SJSA1 (cell line): ENCODE measurements around the gene XYLB. TPM values are rescaled to one million over a fixed set of nuclear protein-coding genes. Genes with fewer than 3 reads are reported as not detected.
A peak's percentile ranks its signal among the peaks of the same experiment; 100 is the strongest.
"Not testable (repeated sequence)": the region's sequence is repeated elsewhere in the genome, so short reads cannot be mapped to it uniquely, and the experiment has no call there.

ENCODE experiments used
- DNase-seq, 2 experiments: peaks; one replicate each; pipeline ENCODE4 v3.0.0-alpha.2; 2015 to 2020; ENCODE audit warnings: low spot score in 2 of 2, low read depth in 1 of 2
- H3K27ac ChIP-seq: fragments of 250-450 bp; sonication (Bioruptor Pico); 2 replicates; pipeline ENCODE4 v1.5.1; 2020; ENCODE audit warnings: mild to moderate bottlenecking, moderate library complexity
- H3K27me3 ChIP-seq: fragments of 250-450 bp; sonication (Bioruptor Pico); replicated peaks from 2 replicates; pipeline ENCODE4 v1.5.1; 2020; ENCODE audit warnings: mild to moderate bottlenecking, moderate library complexity
- H3K36me3 ChIP-seq: fragments of 250-450 bp; sonication (Bioruptor Pico); 2 replicates; pipeline ENCODE4 v1.5.1; 2020; ENCODE audit warnings: mild to moderate bottlenecking
- H3K4me1 ChIP-seq: fragments of 250-450 bp; sonication (Bioruptor Pico); replicated peaks from 2 replicates; pipeline ENCODE4 v1.6.1; 2021; ENCODE audit warnings: mild to moderate bottlenecking
- H3K4me3 ChIP-seq: fragments of 250-450 bp; sonication (Bioruptor Pico); 2 replicates; pipeline ENCODE4 v1.5.1; 2020; ENCODE audit warnings: mild to moderate bottlenecking
- H3K9me3 ChIP-seq: fragments of 250-450 bp; sonication (Bioruptor Pico); replicated peaks from 2 replicates; pipeline ENCODE4 v1.5.1; 2020; ENCODE audit warnings: mild to moderate bottlenecking
- total RNA-seq: library from RNA; depleted of rRNA; stranded (reverse); fragments of >200 nt; shearing (Covaris generic); gene quantifications from 2 replicates; pipeline ENCODE4 v1.2.3, GENCODE V29; 2014; rRNA removed

Gene XYLB
- 0.66 and 3.0 TPM in 2 replicates for total RNA-seq

DNA sequence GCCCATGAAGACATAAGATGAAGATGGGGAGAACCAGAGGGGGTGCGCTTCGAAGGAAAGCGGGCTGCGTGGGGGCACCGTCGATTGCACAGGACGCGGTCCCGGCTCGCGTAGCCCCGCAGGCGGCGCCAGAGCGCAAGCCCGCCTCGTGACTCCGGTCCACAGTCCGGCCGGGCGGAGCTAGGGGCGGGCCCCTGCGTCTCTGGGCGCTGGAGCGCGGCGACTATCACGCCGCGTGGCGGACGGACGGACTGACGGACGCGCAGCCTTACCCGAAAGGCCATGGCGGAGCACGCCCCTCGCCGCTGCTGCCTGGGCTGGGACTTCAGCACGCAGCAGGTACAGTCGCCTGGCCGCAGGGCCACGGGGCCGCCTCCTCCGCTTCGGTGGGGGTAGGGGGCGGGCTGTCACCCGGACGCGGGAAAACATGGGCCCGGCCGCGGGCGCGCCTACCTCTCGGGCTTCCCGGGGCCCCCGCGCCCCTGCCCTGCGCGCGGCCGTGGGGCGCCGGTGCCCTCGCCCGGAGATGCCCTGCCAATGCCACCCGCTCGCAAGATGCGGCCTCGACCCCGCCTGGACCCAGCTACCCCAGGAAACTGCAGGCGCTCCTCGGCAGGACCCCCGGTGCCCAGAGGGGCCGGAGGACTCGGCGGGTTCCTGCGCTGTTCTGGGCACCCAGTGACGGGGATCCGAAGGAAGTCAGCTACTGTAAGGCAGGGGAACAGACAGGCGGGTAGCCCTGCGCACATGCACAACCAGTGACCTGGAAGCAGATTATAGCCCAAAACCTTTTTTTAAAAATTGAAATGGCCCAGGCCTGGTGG, at the start of gene XYLB:
Gene XYLB (plus strand): TSS at position 199 of the 824 bp plus-strand sequence. CDS start 84 bp downstream, at position 283.
- H3K4me1 ChIP-seq = peaks cover 11% of the 10 kb centered on the region
- no peaks in the 10 kb centered on the region for H3K27me3 ChIP-seq
- H3K27ac ChIP-seq = 0 out of 2 replicates have a peak within 1 kb of the TSS, but pooled peaks have one; percentile 3
- H3K4me3 ChIP-seq = peak within 1 kb of the TSS; percentile 77
- no peaks in the 10 kb centered on the region; the same call in 1 of the 2 replicates for H3K9me3 ChIP-seq
- DNase-seq = peak; percentile 74 to 77
- peaks cover 6% of the 10 kb centered on the region; the same call in 1 of the 2 replicates for H3K36me3 ChIP-seq

- H3K27me3 ChIP-seq, H3K36me3 ChIP-seq, H3K9me3 ChIP-seq, H3K27ac ChIP-seq, DNase-seq, H3K4me1 ChIP-seq, H3K4me3 ChIP-seq: not testable (repeated sequence)
These were observed 49.5 kb upstream of the XYLB start for GRCh38 chr3:38297053-38297452.

GRCh38 chr3:38297537-38297936, 49.0 kb upstream of the XYLB start:
- no peaks in the 10 kb centered on the region for H3K27me3 ChIP-seq
- H3K4me1 ChIP-seq = no peaks in the 10 kb centered on the region
- no peaks in the 10 kb centered on the region for H3K9me3 ChIP-seq
- no peak overlapping the region for H3K27ac ChIP-seq
- no peaks in the 10 kb centered on the region for H3K36me3 ChIP-seq
- no peak for DNase-seq
- no peak overlapping the region for H3K4me3 ChIP-seq

DNA sequence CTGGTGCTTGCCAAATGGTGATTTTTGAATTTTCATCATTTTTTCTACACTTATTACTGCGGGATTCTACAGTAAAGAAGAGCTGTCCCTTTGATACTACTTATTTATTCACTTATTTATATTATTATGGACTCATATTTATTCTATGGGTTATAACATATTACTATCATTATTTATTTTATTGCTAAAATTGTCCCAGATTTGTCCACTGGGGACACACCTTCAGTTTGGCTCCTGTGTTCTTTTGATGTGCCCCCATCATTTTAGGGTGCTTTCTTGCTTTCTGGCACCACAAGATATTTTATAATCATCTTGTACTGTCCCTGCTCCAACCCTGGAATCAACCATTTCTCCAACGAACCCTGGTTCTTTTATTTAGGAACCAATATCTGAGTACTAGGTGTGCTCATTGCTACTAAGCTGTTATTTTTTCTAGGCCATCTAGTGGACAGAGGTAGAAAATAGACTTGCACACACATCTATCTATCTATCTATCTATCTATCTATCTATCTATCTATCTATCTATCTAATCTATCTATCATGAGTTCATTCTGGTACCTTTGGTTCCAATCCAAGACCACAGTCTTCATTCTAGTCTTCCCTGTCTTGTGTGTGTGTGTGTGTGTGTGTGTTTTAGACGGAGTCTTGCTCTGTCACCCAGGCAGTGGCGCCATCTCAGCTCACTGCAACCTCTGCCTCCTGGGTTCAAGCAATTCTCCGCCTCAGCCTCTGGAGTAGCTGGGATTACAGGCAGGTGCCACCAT, 48.5 kb upstream of the XYLB start:
- no peak overlapping the region for H3K4me3 ChIP-seq
- no peak for DNase-seq

DNA sequence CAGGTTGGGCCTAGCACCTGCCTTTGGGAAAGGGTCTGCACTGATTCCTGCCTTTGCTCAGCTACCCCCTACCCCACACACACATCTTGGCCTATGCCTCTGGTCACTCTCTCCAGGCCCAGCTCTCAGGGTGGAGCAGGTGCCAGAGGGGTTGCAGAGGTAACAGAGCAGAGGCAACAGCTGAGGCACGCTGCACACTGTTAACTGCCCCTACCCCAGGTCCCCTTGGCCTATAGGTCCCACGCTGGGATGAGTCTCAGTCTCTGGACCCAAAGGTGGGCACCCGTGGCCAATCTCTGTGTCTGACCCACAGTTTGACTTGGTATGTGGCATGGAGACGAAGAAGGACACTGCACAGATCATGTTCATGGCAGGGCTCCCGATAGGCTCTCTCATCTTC, 39.6 kb upstream of the XYLB start:
- no peaks in the 10 kb centered on the region for H3K36me3 ChIP-seq
- H3K27ac ChIP-seq = no peak overlapping the region
- DNase-seq = no peak
- H3K9me3 ChIP-seq = no peaks in the 10 kb centered on the region
- H3K4me3 ChIP-seq = no peak overlapping the region
- H3K27me3 ChIP-seq = peaks cover 9% of the 10 kb centered on the region; the same call in 1 of the 2 replicates
- no peaks in the 10 kb centered on the region for H3K4me1 ChIP-seq

More for the DNA sequence above, 48.5 kb upstream of the XYLB start:
- Histone ChIP-seq H3K9me3 (no peaks in the 10 kb centered on the region), H3K36me3 (no peaks in the 10 kb centered on the region), H3K4me1 (no peaks in the 10 kb centered on the region), H3K27me3 (no peaks in the 10 kb centered on the region), H3K27ac (no peak overlapping the region)

GRCh38 chr3:38307599-38307998, 39.0 kb upstream of the XYLB start:
- H3K27me3 ChIP-seq = peaks cover 9% of the 10 kb centered on the region; the same call in 1 of the 2 replicates
- no peak overlapping the region for H3K27ac ChIP-seq
- peak in 1 of 2 experiments; percentile 27 for DNase-seq
- H3K9me3 ChIP-seq = no peaks in the 10 kb centered on the region
- H3K4me1 ChIP-seq = no peaks in the 10 kb centered on the region
- H3K4me3 ChIP-seq = no peak overlapping the region
- H3K36me3 ChIP-seq = no peaks in the 10 kb centered on the region

DNA sequence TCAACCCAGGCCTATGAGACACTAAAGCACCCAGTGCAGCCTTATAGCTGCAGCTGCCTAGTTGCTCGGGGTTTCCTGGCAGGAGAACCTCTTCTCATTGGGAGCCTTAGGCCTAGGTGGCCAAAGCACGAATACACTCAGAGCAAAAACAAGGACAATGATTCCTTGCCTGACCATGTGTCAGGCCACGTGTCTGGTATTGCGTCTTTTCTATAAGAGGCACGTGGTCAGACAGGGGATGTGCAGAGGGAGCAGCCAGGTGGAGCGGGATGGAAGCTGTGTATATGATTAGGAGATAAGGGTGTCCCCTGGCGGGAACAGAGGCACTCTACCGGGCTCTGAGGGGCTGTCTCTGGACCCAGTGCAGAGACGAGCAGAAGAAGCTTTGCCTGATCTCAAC, 38.1 kb upstream of the XYLB start:
- H3K4me3 ChIP-seq = no peak overlapping the region
- no peaks in the 10 kb centered on the region for H3K4me1 ChIP-seq
- H3K36me3 ChIP-seq = no peaks in the 10 kb centered on the region
- peaks cover 9% of the 10 kb centered on the region; the same call in 1 of the 2 replicates for H3K27me3 ChIP-seq
- no peak overlapping the region for H3K27ac ChIP-seq
- DNase-seq = no peak
- H3K9me3 ChIP-seq = no peaks in the 10 kb centered on the region

DNA sequence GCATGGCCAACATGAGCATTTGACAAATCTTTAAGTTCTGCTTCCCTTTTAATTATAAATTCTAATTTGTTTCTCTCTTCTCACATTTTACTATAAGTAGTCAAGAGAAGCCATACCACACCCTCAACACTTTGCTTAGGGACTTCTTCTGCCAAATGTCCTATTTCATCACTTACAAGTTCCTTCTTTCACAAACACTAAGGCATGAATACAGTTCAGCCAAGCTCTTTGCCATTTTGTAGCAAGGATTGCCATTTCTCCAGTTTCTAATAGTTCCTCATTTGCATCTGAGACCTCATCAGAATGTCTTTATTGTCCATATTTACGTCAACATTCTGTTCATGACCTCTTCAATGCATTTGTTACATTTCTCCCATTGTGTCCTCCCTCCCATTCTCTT, 35.1 kb upstream of the XYLB start:
- no peak for DNase-seq
- H3K4me1 ChIP-seq = no peaks in the 10 kb centered on the region
- no peak overlapping the region for H3K4me3 ChIP-seq
- H3K27ac ChIP-seq = no peak overlapping the region
- H3K36me3 ChIP-seq = no peaks in the 10 kb centered on the region
- no peaks in the 10 kb centered on the region for H3K9me3 ChIP-seq
- H3K27me3 ChIP-seq = peaks cover 9% of the 10 kb centered on the region; the same call in 1 of the 2 replicates

GRCh38 chr3:38311941-38312340, 34.6 kb upstream of the XYLB start:
- H3K9me3 ChIP-seq = no peaks in the 10 kb centered on the region

GRCh38 chr3:38312356-38312755, 34.2 kb upstream of the XYLB start:
- no peaks in the 10 kb centered on the region for H3K9me3 ChIP-seq
- peaks cover 9% of the 10 kb centered on the region; the same call in 1 of the 2 replicates for H3K27me3 ChIP-seq
- no peak for DNase-seq
- no peak overlapping the region for H3K27ac ChIP-seq
- H3K4me1 ChIP-seq = no peaks in the 10 kb centered on the region
- H3K36me3 ChIP-seq = no peaks in the 10 kb centered on the region
- no peak overlapping the region for H3K4me3 ChIP-seq

More at GRCh38 chr3:38311941-38312340, 34.6 kb upstream of the XYLB start:
- Histone ChIP-seq H3K36me3 (no peaks in the 10 kb centered on the region), H3K4me1 (no peaks in the 10 kb centered on the region), H3K27ac (no peak overlapping the region), H3K4me3 (no peak overlapping the region), H3K27me3 (peaks cover 9% of the 10 kb centered on the region; the same call in 1 of the 2 replicates)
- peak in 1 of 2 experiments; percentile 14 for DNase-seq

DNA sequence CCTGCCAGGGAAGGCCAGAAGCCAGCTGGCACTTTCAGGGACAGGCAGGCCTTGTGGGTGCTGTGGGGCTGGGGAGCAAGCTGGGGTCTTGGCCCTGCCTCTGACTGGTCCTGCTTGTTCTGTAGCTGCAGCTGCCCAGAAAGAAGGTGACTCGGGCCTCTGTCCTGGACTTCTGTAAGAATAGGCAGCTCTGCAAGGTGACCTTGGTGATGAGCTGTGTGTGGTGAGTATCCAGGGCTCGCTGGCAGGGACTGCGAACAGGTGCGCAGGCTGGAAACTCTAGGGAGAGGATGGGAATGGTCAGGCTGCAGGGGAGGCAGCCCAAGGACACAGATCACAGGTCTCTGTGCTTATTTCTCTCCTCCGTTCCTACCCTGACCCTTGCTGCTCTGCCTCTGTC, 33.3 kb upstream of the XYLB start:
- H3K9me3 ChIP-seq = no peaks in the 10 kb centered on the region
- DNase-seq = no peak
- H3K27me3 ChIP-seq = peaks cover 9% of the 10 kb centered on the region; the same call in 1 of the 2 replicates
- H3K4me3 ChIP-seq = no peak overlapping the region
- H3K27ac ChIP-seq = no peak overlapping the region
- H3K4me1 ChIP-seq = no peaks in the 10 kb centered on the region
- no peaks in the 10 kb centered on the region for H3K36me3 ChIP-seq

DNA sequence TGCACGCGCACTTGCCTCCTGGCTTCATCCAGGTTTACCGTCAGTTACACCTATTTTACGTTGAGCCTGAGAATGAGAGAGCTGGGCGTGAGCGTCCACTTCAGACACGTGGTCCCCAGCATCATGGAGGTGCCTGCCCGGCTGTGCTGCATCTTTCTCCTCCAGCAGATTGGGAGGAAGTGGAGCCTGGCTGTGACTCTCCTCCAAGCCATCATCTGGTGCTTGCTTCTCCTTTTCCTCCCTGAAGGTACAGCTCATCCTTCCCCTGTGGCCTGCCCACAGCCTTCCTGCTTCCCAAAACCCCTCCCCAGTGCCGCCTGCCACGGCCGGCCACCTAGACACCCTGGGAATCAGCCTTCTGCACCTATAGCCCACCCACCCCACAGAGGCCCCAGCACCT, 32.9 kb upstream of the XYLB start:
- Histone ChIP-seq H3K27me3 (peaks cover 9% of the 10 kb centered on the region; the same call in 1 of the 2 replicates), H3K4me1 (no peaks in the 10 kb centered on the region)
- no peak for DNase-seq

GRCh38 chr3:38314112-38314763, 32.3 kb upstream of the XYLB start:
- Histone ChIP-seq H3K9me3 (no peaks in the 10 kb centered on the region), H3K27me3 (peaks cover 9% of the 10 kb centered on the region; the same call in 1 of the 2 replicates), H3K27ac (no peak overlapping the region), H3K4me3 (no peak overlapping the region), H3K36me3 (no peaks in the 10 kb centered on the region), H3K4me1 (no peaks in the 10 kb centered on the region)
- DNase-seq = no peak

More for the DNA sequence above, 32.9 kb upstream of the XYLB start:
- H3K9me3 ChIP-seq = no peaks in the 10 kb centered on the region
- H3K36me3 ChIP-seq = no peaks in the 10 kb centered on the region
- H3K27ac ChIP-seq = no peak overlapping the region
- H3K4me3 ChIP-seq = no peak overlapping the region
